Vagina (tissue), 2 donors: ENCODE results near the gene PARD3.

Source experiments
- CTCF ChIP-seq, 3 experiments: fragments of 450-650 bp in 2 of 3; fragments of 200-600 bp in 1 of 3; sonication (generic) in 1 of 3; IDR thresholded peaks; one replicate each; pipeline ENCODE4 v1.5.1; 2017 to 2019; ENCODE audit warnings: antibody characterized with exemption in 3 of 3, mild to moderate bottlenecking in 2 of 3, moderate library complexity in 2 of 3
- POLR2AphosphoS5 ChIP-seq, 2 donors: sonication (generic); formaldehyde crosslinking; IDR thresholded peaks; one replicate each; pipeline ENCODE4 v1.9.0; 2017; ENCODE audit warnings: antibody characterized with exemption in 2 of 2, mild to moderate bottlenecking in 2 of 2, low read depth in 1 of 2; ENCODE audit not compliant: insufficient read depth in 1 of 2

GRCh38 chr10:34207343-34207742 is 607.8 kb downstream of the PARD3 start:
- no peak for TF ChIP-seq CTCF (IDR thresholded peaks at IDR 0.05)
- no peak for TF ChIP-seq POLR2AphosphoS5 (IDR thresholded peaks at IDR 0.05; ENCODE audit: insufficient read depth in 1 of 2, low read depth in 1 of 2)
